Fibroblast of skin of left quadriceps (primary cell): Measurements from ENCODE around the gene DGLUCY.
"Not testable (repeated sequence)": the region's sequence is repeated elsewhere in the genome, so short reads cannot be mapped to it uniquely, and the experiment has no call there.

Experiments used
- DNase-seq, 2 experiments: peaks; one replicate each; pipeline ENCODE4 v3.0.0-alpha.2; 2013; ENCODE audit warnings: low read depth in 2 of 2

DGLUCY gene

DNA sequence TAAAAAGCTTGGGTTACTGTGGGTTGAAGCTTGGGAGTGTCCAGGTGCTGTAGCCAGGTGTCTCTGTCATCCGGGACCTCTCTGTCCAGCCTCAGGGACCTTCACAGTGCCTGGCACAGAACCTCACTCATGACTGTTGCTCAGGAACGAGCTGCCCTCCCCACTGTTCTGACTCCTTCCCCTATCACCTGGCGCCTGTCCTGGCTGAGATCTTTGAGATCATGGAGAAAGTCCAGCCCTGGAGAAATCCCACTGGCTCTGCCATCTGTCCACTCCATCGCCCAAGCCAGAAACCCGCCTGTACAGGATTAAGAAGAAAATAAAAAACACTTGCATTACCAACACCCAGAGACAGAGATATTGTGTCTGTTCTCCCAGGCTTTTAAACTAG lies 53.5 kb downstream of the DGLUCY start:
- DNase-seq, result no peak

- no peak for DNase-seq
These were observed 56.1 kb downstream of the DGLUCY start for GRCh38 chr14:91169951-91170350.

DNA sequence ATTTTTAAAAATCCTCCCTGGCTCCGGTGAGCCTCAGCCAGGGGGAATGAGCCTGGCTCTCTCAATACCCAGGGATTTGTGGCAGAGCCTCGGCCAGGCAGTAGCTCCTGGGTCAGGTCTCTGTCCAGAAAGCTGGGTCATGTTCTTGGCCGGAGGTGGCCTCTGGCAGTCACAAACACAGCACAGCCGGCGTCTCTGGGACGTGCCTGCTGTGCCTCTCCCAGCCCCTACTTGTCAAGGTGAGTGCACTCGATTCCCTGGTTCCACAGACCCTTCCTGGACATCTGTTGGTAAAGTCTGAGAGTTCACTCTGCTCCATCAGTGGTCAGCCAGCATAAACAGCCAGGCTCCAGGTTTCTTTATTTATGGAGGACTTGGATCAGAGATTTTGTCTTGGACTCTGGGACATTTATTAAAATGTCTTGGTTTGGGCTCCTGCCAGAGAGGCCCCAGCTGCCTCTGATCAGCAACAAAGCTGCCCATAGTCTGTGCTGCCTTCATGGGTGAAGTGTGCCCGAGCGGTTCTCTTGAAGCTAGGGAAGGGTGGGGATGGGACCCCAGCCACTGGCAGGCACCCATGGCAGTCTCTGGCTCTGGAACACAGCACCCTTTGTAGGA lies 56.7 kb downstream of the DGLUCY start:
- no peak for DNase-seq

GRCh38 chr14:91171291-91171690 lies 57.4 kb downstream of the DGLUCY start:
- no peak for DNase-seq

- peak in 1 of 2 experiments; percentile 48 for DNase-seq
These were observed 59.4 kb downstream of the DGLUCY start for GRCh38 chr14:91173221-91173670.

DNA sequence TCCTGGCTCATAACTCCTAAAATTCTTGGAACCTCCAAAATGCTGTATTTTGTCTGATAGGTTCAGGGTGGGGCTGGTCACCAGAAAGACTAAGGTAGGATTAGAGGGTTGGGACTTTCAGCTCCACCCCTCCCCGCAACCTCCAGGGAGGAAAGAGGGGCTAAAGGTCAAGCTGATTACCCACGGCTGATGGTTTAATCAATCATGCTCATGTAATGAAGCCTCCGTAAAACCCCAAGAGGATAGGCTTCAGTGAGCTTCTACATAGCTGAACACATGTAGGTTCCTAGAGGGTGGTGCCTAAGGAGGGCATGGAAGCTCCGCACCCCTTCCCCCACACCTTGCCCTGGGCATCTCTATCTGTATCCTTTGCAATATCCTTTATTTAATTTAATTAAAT lies 60.0 kb downstream of the DGLUCY start:
- DNase-seq, result no peak

DNA sequence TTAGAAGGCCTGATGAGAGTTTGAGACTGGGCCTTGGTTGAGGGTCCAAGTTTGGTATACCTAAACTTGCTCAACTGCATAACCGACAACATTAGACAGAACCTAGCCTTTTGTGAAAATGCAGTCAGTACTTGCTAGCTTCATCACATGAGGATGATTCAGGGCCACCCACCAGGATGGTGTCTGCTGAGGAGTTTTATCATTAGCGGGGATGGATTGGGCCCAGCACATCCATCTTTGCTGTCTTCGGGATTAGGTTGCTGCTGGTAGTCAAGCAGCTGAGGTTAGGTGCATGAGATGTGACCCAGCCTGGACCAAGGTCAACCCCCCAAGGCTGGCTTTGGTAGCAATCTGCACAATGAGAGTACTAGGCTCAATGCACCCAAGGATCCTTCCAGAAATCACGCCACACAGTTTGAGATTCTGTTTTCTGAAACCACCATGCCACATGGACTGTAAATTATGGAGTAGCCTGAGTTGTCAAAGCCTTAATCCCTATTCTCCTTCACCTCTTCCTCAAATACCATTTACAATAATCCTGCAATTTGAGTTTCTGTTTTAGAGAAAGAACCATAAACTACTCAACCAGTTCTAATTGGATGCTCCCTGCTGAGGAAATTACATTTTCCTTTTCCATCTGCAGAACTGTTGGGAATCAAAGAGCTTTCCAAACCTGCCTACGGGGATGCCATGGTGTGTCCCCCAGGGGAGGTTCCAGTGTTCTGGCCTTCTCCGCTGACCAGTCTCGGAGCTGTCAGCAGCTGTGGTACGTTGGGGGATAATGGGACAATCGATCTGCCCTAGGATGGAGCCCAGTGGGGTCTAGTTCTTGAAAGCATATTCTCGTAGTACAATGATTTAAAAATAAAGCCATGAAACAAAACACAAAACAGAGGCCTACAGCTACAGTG lies 61.7 kb downstream of the DGLUCY start:
- DNase-seq, result no peak

- peak in 1 of 2 experiments; percentile 29 for DNase-seq
These were observed 63.5 kb downstream of the DGLUCY start for GRCh38 chr14:91177073-91178034.

- DNase-seq, result no peak
These were observed 66.7 kb downstream of the DGLUCY start for GRCh38 chr14:91180611-91181010.

DNA sequence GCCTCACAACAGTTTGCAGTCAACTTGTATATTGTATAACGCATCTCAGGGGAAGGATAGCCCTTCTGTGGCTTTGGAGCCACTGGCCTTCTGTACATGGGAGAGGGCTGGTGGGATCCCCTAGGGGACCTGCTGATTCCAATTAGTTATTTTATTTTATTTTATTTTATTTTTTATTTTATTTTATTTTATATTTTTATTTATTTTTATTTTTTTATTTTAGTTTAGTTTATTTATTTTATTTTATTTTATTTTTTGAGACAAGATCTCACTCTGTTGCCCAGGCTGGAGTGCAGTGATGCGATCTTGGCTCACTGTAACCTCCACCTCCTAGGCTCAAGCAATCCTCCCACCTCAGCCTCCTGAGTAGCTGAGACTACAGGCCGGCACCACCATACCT lies 68.9 kb downstream of the DGLUCY start:
- not testable (repeated sequence) for DNase-seq

- no peak for DNase-seq
These were observed 70.7 kb downstream of the DGLUCY start for GRCh38 chr14:91184559-91184958.

DNA sequence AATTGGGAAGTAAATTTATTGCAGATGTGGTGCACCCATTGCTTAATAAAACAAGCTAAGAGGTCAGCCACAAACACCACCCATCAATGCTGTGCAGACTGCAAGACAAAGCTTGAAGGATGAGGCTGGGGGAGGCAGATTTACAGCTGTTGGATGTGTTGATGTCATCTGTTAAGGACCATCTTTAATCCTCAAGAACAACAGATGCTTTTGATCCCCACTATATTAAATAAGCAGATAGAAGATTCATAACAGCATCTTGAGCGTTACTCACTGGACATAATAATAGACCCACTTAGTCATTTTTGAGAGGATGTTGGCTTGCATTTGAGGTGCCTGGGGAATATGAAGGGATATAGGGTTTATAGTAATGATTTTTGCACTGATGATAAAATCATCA lies 71.8 kb downstream of the DGLUCY start:
- peak; percentile 65 to 68 for DNase-seq

- DNase-seq, result no peak
These were observed 72.7 kb downstream of the DGLUCY start for GRCh38 chr14:91186515-91187066.

DNA sequence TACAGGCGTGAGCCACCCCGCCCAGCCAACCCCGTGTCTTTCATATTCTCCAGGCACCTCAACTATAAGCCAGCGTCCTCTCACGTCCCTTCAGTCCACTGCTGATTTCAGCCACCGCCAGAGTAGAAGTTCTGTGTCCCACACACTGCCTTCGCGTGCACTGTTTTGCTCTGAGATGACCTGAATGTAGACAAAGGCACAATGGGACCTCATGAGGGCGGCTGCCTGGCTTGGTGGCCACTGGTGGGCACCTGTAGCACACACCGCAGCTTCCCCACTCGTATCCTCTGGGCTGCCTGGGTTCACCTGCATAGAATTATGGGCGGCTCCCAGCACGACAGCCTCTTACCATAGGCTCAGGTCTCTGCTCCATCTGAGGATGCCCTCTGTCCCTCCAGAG lies 73.4 kb downstream of the DGLUCY start:
- DNase-seq, result no peak

GRCh38 chr14:91190853-91191252 lies 77.0 kb downstream of the DGLUCY start:
- DNase-seq, result no peak

DNA sequence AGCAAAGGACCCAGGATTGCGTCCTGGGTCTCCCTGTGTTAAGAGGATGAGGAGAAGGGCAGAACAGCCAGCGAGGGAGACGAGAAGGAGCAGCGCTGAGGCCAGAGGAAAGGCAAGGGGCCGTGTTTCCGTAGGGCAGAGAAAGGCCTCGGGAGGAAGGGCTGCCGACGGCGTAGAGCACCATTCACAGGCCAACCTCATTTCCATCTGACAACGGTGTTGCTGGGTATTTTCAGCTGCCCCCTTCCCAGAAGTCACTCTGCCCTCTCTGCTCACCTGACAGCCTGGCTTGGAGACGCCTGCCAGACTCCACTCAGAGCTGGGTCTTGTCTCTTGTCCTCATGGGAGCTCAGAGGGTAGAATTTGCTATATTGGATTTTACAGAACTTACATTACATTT lies 79.2 kb downstream of the DGLUCY start:
- DNase-seq, result no peak

DNA sequence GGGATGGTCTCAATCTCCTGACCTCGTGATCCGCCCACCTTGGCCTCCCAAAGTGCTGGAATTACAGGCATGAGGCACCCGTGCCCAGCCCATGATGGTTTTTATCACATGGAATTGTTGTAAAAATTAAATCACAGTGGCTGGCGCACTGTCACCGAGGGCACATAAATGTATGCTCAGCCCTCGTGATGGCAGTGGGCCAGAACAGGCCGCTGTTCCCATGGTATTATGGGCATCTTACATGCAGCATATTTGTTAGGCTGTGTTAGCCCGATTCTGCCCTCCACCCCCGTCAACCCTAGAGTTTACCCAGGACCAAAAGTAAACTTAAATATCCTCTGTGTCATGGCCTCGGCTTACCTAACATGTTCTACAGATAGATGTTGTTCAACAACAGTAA lies 82.0 kb downstream of the DGLUCY start:
- no peak for DNase-seq

GRCh38 chr14:91197631-91198030 lies 83.8 kb downstream of the DGLUCY start:
- no peak for DNase-seq

DNA sequence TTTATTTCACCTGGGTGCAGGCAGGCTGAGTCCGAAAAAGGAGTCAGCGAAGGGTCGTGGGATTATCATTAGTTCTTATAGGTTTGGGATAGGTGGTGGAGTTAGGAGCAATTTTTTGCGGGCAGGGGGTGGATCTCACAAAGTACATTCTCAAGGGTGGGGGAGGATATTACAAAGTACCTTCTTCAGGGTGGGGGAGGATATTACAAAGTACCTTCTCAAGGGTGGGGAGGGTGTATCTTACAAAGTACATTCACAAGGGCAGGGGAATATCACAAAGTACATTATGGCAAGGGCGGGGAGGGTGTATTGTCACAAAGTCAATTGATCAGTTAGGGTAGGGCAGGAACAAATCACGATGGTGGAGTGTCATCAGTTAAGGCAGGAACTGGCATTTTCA lies 86.9 kb downstream of the DGLUCY start:
- not testable (repeated sequence) for DNase-seq

DNA sequence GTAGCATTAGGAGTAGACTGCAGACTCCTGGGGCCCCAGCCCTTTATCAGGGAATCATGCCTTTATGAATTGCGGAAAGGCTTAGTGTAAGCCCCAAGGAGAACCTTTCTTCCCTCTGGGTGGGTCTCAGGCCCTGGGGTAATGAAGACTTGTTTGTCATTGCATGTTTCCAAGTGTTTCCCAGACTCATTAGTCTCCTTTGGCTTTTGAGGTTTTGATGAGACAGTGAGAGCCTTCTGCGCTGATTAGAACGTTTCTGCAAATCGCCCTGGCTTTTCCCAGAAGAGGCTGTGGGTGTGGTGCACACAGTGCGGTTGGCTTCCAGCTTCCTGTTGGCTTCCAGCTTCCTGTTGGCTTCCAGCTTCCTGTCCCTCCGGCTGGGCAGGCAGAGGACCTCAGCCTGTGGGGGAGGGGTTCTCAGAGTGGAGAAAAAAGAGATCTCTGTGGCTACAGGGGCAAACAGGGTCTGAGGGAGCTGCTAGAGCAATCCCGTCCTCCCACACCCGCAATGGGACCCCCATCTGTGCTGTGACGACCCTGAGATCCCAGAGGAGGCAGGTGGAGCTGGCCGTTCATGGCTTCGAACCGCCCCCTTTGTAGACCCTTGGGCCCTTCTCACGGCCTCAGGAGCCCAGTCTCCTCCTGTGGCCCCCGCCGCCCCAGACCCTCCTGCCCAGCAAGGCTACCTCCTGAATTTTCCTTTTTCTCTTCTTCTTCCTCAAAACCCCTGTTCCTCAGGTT lies 88.5 kb downstream of the DGLUCY start:
- DNase-seq, result no peak

DNA sequence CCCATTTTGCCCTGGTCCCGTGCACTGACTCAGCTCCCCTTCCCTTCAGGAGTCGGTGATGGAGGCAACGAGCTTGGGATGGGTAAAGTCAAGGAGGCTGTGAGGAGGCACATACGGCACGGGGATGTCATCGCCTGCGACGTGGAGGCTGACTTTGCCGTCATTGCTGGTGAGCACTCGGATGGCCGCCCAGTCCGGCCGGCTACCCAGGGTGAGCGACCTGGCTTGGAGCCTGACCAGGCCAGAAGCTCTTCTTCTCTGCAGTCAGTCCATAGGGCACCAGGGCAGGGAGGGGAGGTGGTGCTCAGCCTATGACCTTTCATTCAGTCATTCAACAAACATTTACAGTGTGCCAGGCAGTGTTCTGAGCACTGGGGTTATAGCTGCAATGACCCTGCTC lies 90.8 kb downstream of the DGLUCY start:
- DNase-seq, result no peak
